IMR-90 (cell line): ENCODE measurements around the gene APIP.

Experiments used
- BHLHE40 ChIP-seq: fragments of 150-350 bp; IDR thresholded peaks from 2 replicates; pipeline ENCODE4 v1.6.1; 2016; ENCODE audit warnings: mild to moderate bottlenecking, low read depth, low read length
- CHD1 ChIP-seq: IDR thresholded peaks from 2 replicates; pipeline ENCODE4 v1.6.1; 2012; ENCODE audit warnings: low read depth, low read length, improper control_type of control experiment
- FOS ChIP-seq: fragments of 150-350 bp; IDR thresholded peaks from 2 replicates; pipeline ENCODE4 v1.6.1; 2016; ENCODE audit warnings: low read depth, low read length
- MAFK ChIP-seq: IDR thresholded peaks from 2 replicates; pipeline ENCODE4 v1.6.1; 2012; ENCODE audit warnings: low read depth, low read length, improper control_type of control experiment
- MAZ ChIP-seq: IDR thresholded peaks from 2 replicates; pipeline ENCODE4 v1.6.1; 2012; ENCODE audit warnings: low read depth, mild to moderate bottlenecking, low read length, improper control_type of control experiment, moderate library complexity, borderline replicate concordance
- MXI1 ChIP-seq: IDR thresholded peaks from 2 replicates; pipeline ENCODE4 v1.6.1; 2012; ENCODE audit warnings: low read depth, mild to moderate bottlenecking, low read length, moderate library complexity, borderline replicate concordance
- NFE2L2 ChIP-seq: fragments of 150-350 bp; IDR thresholded peaks from 2 replicates; pipeline ENCODE4 v1.6.1; 2016; ENCODE audit warnings: low read depth, mild to moderate bottlenecking, low read length
- POLR2A ChIP-seq: IDR thresholded peaks from 2 replicates; pipeline ENCODE4 v1.6.1; 2012; ENCODE audit warnings: mild to moderate bottlenecking, low read depth, low read length
- RCOR1 ChIP-seq: IDR thresholded peaks from 2 replicates; pipeline ENCODE4 v1.6.1; 2012; ENCODE audit warnings: mild to moderate bottlenecking, low read length, improper control_type of control experiment; ENCODE audit not compliant: insufficient replicate concordance
- SMC3 ChIP-seq: fragments of 150-350 bp; IDR thresholded peaks from 2 replicates; pipeline ENCODE4 v1.6.1; 2016; ENCODE audit warnings: low read depth, mild to moderate bottlenecking, antibody characterized with exemption, low read length, moderate library complexity
- TF ChIP-seq, protein P1 (sequence below): conservative IDR thresholded peaks from 2 replicates; pipeline ENCODE4 v1.5.1; 2012; ENCODE audit warnings: mild to moderate bottlenecking, low read depth, low read length, improper control_type of control experiment
- TF ChIP-seq, protein P2 (sequence below): fragments of 150-350 bp; IDR thresholded peaks from 2 replicates; pipeline ENCODE4 v1.6.1; 2017; ENCODE audit warnings: mild to moderate bottlenecking, antibody characterized with exemption, low read length, low read depth

- TF ChIP-seq, protein P1, sequence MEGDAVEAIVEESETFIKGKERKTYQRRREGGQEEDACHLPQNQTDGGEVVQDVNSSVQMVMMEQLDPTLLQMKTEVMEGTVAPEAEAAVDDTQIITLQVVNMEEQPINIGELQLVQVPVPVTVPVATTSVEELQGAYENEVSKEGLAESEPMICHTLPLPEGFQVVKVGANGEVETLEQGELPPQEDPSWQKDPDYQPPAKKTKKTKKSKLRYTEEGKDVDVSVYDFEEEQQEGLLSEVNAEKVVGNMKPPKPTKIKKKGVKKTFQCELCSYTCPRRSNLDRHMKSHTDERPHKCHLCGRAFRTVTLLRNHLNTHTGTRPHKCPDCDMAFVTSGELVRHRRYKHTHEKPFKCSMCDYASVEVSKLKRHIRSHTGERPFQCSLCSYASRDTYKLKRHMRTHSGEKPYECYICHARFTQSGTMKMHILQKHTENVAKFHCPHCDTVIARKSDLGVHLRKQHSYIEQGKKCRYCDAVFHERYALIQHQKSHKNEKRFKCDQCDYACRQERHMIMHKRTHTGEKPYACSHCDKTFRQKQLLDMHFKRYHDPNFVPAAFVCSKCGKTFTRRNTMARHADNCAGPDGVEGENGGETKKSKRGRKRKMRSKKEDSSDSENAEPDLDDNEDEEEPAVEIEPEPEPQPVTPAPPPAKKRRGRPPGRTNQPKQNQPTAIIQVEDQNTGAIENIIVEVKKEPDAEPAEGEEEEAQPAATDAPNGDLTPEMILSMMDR: no peak
- TF ChIP-seq BHLHE40 (no peak), RCOR1 (no peak), FOS (no peak), MAZ (no peak), SMC3 (no peak), MXI1 (no peak), POLR2A (no peak), NFE2L2 (no peak), CHD1 (no peak), MAFK (no peak)
- TF ChIP-seq, protein P2, sequence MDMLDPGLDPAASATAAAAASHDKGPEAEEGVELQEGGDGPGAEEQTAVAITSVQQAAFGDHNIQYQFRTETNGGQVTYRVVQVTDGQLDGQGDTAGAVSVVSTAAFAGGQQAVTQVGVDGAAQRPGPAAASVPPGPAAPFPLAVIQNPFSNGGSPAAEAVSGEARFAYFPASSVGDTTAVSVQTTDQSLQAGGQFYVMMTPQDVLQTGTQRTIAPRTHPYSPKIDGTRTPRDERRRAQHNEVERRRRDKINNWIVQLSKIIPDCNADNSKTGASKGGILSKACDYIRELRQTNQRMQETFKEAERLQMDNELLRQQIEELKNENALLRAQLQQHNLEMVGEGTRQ: no peak
Observed at GRCh38 chr11:34964610-34965331, 48.6 kb upstream of the APIP start.
